ENCODE measurements around the gene PRKAG2.

Gene PRKAG2

GRCh38 chr7:151888079-151889067, 11.5 kb upstream of the PRKAG2 start:
- H3K27ac ChIP-seq, result peak overlapping the region; percentile 32
- TF ChIP-seq CTCF (conservative IDR thresholded peaks at IDR 0.05), result no peak

- no peak for TF ChIP-seq CTCF (conservative IDR thresholded peaks at IDR 0.05)
- no peak overlapping the region for H3K27ac ChIP-seq
These were observed 9.9 kb upstream of the PRKAG2 start for GRCh38 chr7:151886783-151887182.

GRCh38 chr7:151885202-151885580, 8.3 kb upstream of the PRKAG2 start:
- no peak for TF ChIP-seq CTCF (conservative IDR thresholded peaks at IDR 0.05)
- no peak overlapping the region for H3K27ac ChIP-seq

- no peak for TF ChIP-seq CTCF (conservative IDR thresholded peaks at IDR 0.05)
- no peak overlapping the region for H3K27ac ChIP-seq
These were observed 7.6 kb upstream of the PRKAG2 start for GRCh38 chr7:151884312-151885201.

- no peak overlapping the region for H3K27ac ChIP-seq
- no peak for TF ChIP-seq CTCF (conservative IDR thresholded peaks at IDR 0.05)
These were observed 6.9 kb upstream of the PRKAG2 start for GRCh38 chr7:151883857-151884256.

GRCh38 chr7:151882734-151883133, 5.8 kb upstream of the PRKAG2 start:
- H3K27ac ChIP-seq, result no peak overlapping the region
- TF ChIP-seq CTCF (conservative IDR thresholded peaks at IDR 0.05), result no peak

GRCh38 chr7:151880688-151881087, 3.8 kb upstream of the PRKAG2 start:
- no peak overlapping the region for H3K27ac ChIP-seq
- no peak for TF ChIP-seq CTCF (conservative IDR thresholded peaks at IDR 0.05)

All from VCaP (cell line).